ENCODE results near the gene HMCN2. TPM values are rescaled to one million over a fixed set of nuclear protein-coding genes. Genes with fewer than 3 reads are reported as not detected.

HMCN2 gene
- total and polyA plus RNA-seq, 4 donors, result 0.24 to 1.8 (median 0.29) TPM

- TF ChIP-seq EGR1 (IDR thresholded peaks at IDR 0.05; ENCODE audit: low read depth in 2 of 2) (no peak), JUND (IDR thresholded peaks at IDR 0.05) (no peak), RAD21 (IDR thresholded peaks at IDR 0.05) (no peak), FOXA2 (IDR thresholded peaks at IDR 0.05) (no peak), NR2F2 (IDR thresholded peaks at IDR 0.05) (no peak), RXRA (IDR thresholded peaks at IDR 0.05) (no peak)
- no peaks in the 10 kb centered on the region for H3K4me1 ChIP-seq (ENCODE audit: control insufficient read depth in 4 of 4, insufficient read depth in 4 of 4, low read length in 3 of 4)
- no peaks in the 10 kb centered on the region for H3K27me3 ChIP-seq (ENCODE audit: control insufficient read depth in 4 of 4, insufficient read depth in 4 of 4, low read length in 3 of 4)
- H3K9me3 ChIP-seq (ENCODE audit: control insufficient read depth in 4 of 4, low read length in 3 of 4), result no peaks in the 10 kb centered on the region
- H3K4me3 ChIP-seq (ENCODE audit: low read depth in 1 of 3, low read length in 3 of 3), result no peak overlapping the region
- H3K27ac ChIP-seq (ENCODE audit: low read depth in 1 of 2, low read length in 2 of 2), result no peak overlapping the region
- no peak overlapping the region for H3K9ac ChIP-seq (ENCODE audit: low read depth in 1 of 2, low read length in 2 of 2)
- H3K36me3 ChIP-seq (ENCODE audit: control insufficient read depth in 4 of 4, insufficient read depth in 3 of 4, low read depth in 1 of 4, low read length in 3 of 4), result no peaks in the 10 kb centered on the region
- WGBS, result 85% methylated on average over 11 of the region's 11 CpGs
- DNase-seq (ENCODE audit: low spot score), result no peak
Observed at GRCh38 chr9:130414910-130415746, 149.6 kb downstream of the HMCN2 start.

- Histone ChIP-seq H3K36me3 (ENCODE audit: control insufficient read depth in 4 of 4, insufficient read depth in 3 of 4, low read depth in 1 of 4, low read length in 3 of 4) (no peaks in the 10 kb centered on the region), H3K4me3 (ENCODE audit: low read depth in 1 of 3, low read length in 3 of 3) (no peak overlapping the region)
- 87% methylated on average over 5 of the region's 5 CpGs for WGBS
Observed at GRCh38 chr9:130417602-130418001, 152.0 kb downstream of the HMCN2 start.

More at GRCh38 chr9:130417602-130418001, 152.0 kb downstream of the HMCN2 start:
- no peak for DNase-seq (ENCODE audit: low spot score)
- Histone ChIP-seq H3K9me3 (ENCODE audit: control insufficient read depth in 4 of 4, low read length in 3 of 4) (no peaks in the 10 kb centered on the region), H3K4me1 (ENCODE audit: control insufficient read depth in 4 of 4, insufficient read depth in 4 of 4, low read length in 3 of 4) (no peaks in the 10 kb centered on the region), H3K9ac (ENCODE audit: low read depth in 1 of 2, low read length in 2 of 2) (no peak overlapping the region), H3K27me3 (ENCODE audit: control insufficient read depth in 4 of 4, insufficient read depth in 4 of 4, low read length in 3 of 4) (no peaks in the 10 kb centered on the region), H3K27ac (ENCODE audit: low read depth in 1 of 2, low read length in 2 of 2) (no peak overlapping the region)
- TF ChIP-seq GABPA (IDR thresholded peaks at IDR 0.05 in 1 of 2, conservative IDR thresholded peaks at IDR 0.05 in 1 of 2), result no peak
- no peak for TF ChIP-seq HNF4G (IDR thresholded peaks at IDR 0.05)
- TF ChIP-seq RAD21 (IDR thresholded peaks at IDR 0.05), result no peak
- TF ChIP-seq REST (IDR thresholded peaks at IDR 0.05), result no peak
- TF ChIP-seq HNF4A (conservative IDR thresholded peaks at IDR 0.05), result no peak
- no peak for TF ChIP-seq JUND (IDR thresholded peaks at IDR 0.05)
- TF ChIP-seq CTCF (IDR thresholded peaks at IDR 0.05; ENCODE audit: low read depth, low read length, missing input control), result no peak
- no peak for TF ChIP-seq ATF3 (IDR thresholded peaks at IDR 0.05)
- no peak for TF ChIP-seq FOXA1 (IDR thresholded peaks at IDR 0.05)
- TF ChIP-seq RXRA (IDR thresholded peaks at IDR 0.05), result no peak
- TF ChIP-seq TAF1 (conservative IDR thresholded peaks at IDR 0.05), result no peak

All from liver (tissue), 9 donors.